CD4-positive, alpha-beta T cell (primary cell): ENCODE measurements around the gene NMU. TPM values are rescaled to one million over a fixed set of nuclear protein-coding genes. Genes with fewer than 3 reads are reported as not detected.

Experiments
- ATAC-seq: fragments of 200-7000 bp; cut with Tn5 transposase; one replicate; pipeline ENCODE4 v1.10.0; 2022; ENCODE audit warnings: mild to moderate bottlenecking; ENCODE audit not compliant: poor library complexity
- CTCF ChIA-PET: fragments of 350-600 bp; sonication (Branson Sonifier 250); formaldehyde crosslinking; loops from one replicate; lab custom pipeline; 2021; ENCODE audit warnings: antibody characterized with exemption, inconsistent platforms; lab: Charles Lee
- POLR2A ChIA-PET: fragments of 350-600 bp; sonication (Branson Sonifier 250); formaldehyde crosslinking; loops from one replicate; lab custom pipeline; 2021; ENCODE audit warnings: antibody characterized with exemption, inconsistent platforms; lab: Charles Lee
- DNase-seq, 14 experiments: peaks; one replicate each; pipeline ENCODE4 v3.0.0-alpha.2; 2013 to 2020; ENCODE audit warnings: mixed read lengths in 2 of 14
- H3K27ac ChIP-seq, 2 donors: one replicate each; pipeline versions ENCODE4 v1.5.1 to v1.7.0; 2013; ENCODE audit warnings: low read length in 2 of 2, low read depth in 1 of 2, mild to moderate bottlenecking in 1 of 2
- H3K27me3 ChIP-seq, 2 experiments: 1 replicate in 1 of 2; 2 replicates in 1 of 2; pipeline versions ENCODE4 v1.6.1 to v1.7.0; 2013; ENCODE audit warnings: low read length in 2 of 2, control low read depth in 1 of 2, mild to moderate bottlenecking in 1 of 2, moderate library complexity in 1 of 2; ENCODE audit not compliant: insufficient read depth in 2 of 2, control insufficient read depth in 1 of 2
- H3K36me3 ChIP-seq: one replicate; pipeline ENCODE4 v1.6.1; 2013; ENCODE audit warnings: low read length, control low read depth; ENCODE audit not compliant: insufficient read depth
- H3K4me1 ChIP-seq: one replicate; pipeline ENCODE4 v1.6.1; 2013; ENCODE audit warnings: low read length, control low read depth; ENCODE audit not compliant: insufficient read depth
- H3K4me3 ChIP-seq: one replicate; pipeline ENCODE4 v1.5.1; 2013; ENCODE audit warnings: mild to moderate bottlenecking, low read length, moderate library complexity
- H3K9me3 ChIP-seq, 2 experiments: 1 replicate in 1 of 2; 2 replicates in 1 of 2; pipeline versions ENCODE4 v1.6.1 to v1.7.0; 2013; ENCODE audit warnings: low read length in 2 of 2, mild to moderate bottlenecking in 2 of 2, control low read depth in 1 of 2, moderate library complexity in 1 of 2; ENCODE audit not compliant: control insufficient read depth in 1 of 2, insufficient read depth in 1 of 2
- H3K27ac Mint-ChIP-seq: one replicate; pipeline ENCODE4 v1.8.0; 2020; ENCODE audit warnings: mixed read lengths
- H3K27me3 Mint-ChIP-seq: one replicate; pipeline ENCODE4 v1.8.0; 2021; ENCODE audit warnings: mixed read lengths
- H3K36me3 Mint-ChIP-seq: one replicate; pipeline ENCODE4 v1.8.0; 2021; ENCODE audit warnings: low read depth, mixed read lengths
- H3K4me1 Mint-ChIP-seq: one replicate; pipeline ENCODE4 v1.8.0; 2021; ENCODE audit warnings: low read depth, mixed read lengths
- H3K4me3 Mint-ChIP-seq: one replicate; pipeline ENCODE4 v1.8.0; 2020; ENCODE audit warnings: mild to moderate bottlenecking, mixed read lengths
- H3K9me3 Mint-ChIP-seq: one replicate; pipeline ENCODE4 v1.8.0; 2020; ENCODE audit warnings: mixed read lengths
- intact Hi-C, 2 experiments: fragments of 100-400 bp; cut with DNase I in 1 of 2; cut with micrococcal nuclease in 1 of 2; formaldehyde crosslinking; loops; one replicate each; pipeline versions ENCODE4 v1.15.1 to v1.9.0; 2023 to 2025; cut with DNase I, micrococcal nuclease
- total RNA-seq, 174 experiments: library from RNA in 2 of 174; stranded (reverse) in 2 of 174; gene quantifications; one replicate each; pipeline ENCODE4 v1.2.3 and lab custom pipeline; 2021 to 2026
- TF ChIP-seq, protein P1 (sequence below): fragments of 200-600 bp; IDR thresholded peaks from one replicate; pipeline ENCODE4 v1.8.0; 2022; ENCODE audit warnings: antibody characterized with exemption, mild to moderate bottlenecking

NMU gene
- total RNA-seq, 2 experiments from 2014 or later = not detected

DNA sequence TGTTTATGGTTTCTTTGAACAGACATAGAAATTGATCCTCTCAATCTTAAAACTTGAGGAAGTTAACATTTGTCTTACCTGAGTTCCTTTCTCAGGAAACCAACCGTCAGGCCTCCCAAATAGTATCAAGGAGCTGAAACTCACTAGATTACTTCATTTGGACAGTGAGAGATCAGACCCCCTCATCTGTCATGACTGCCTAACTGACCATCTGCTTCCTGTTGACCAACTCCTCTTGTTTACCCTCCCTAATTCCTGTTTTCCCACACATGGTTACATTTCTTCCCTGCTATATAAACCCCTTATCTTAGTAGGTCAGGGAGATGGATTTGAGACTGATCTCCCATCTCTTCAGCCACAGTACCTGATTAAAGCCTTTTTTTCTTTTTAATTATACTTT is 46.2 kb upstream of the NMU start:
- CTCF ChIA-PET = no interaction called here
- H3K4me1 ChIP-seq = no peaks in the 10 kb centered on the region
- TF ChIP-seq, protein P1, sequence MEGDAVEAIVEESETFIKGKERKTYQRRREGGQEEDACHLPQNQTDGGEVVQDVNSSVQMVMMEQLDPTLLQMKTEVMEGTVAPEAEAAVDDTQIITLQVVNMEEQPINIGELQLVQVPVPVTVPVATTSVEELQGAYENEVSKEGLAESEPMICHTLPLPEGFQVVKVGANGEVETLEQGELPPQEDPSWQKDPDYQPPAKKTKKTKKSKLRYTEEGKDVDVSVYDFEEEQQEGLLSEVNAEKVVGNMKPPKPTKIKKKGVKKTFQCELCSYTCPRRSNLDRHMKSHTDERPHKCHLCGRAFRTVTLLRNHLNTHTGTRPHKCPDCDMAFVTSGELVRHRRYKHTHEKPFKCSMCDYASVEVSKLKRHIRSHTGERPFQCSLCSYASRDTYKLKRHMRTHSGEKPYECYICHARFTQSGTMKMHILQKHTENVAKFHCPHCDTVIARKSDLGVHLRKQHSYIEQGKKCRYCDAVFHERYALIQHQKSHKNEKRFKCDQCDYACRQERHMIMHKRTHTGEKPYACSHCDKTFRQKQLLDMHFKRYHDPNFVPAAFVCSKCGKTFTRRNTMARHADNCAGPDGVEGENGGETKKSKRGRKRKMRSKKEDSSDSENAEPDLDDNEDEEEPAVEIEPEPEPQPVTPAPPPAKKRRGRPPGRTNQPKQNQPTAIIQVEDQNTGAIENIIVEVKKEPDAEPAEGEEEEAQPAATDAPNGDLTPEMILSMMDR = no peak
- no peaks in the 10 kb centered on the region for H3K9me3 ChIP-seq
- POLR2A ChIA-PET = no interaction called here
- ATAC-seq (no peak), DNase-seq (no peak)
- no peaks in the 10 kb centered on the region for H3K9me3 Mint-ChIP-seq
- no peaks in the 10 kb centered on the region for H3K36me3 Mint-ChIP-seq
- H3K4me3 Mint-ChIP-seq = no peak overlapping the region
- intact Hi-C loops = no loop called here
- no peaks in the 10 kb centered on the region for H3K27me3 ChIP-seq
- H3K27ac Mint-ChIP-seq = no peak overlapping the region
- H3K27ac ChIP-seq = no peak overlapping the region
- H3K4me3 ChIP-seq = no peak overlapping the region
- H3K27me3 Mint-ChIP-seq = no peaks in the 10 kb centered on the region
- no peaks in the 10 kb centered on the region for H3K36me3 ChIP-seq
- H3K4me1 Mint-ChIP-seq = no peaks in the 10 kb centered on the region

DNA sequence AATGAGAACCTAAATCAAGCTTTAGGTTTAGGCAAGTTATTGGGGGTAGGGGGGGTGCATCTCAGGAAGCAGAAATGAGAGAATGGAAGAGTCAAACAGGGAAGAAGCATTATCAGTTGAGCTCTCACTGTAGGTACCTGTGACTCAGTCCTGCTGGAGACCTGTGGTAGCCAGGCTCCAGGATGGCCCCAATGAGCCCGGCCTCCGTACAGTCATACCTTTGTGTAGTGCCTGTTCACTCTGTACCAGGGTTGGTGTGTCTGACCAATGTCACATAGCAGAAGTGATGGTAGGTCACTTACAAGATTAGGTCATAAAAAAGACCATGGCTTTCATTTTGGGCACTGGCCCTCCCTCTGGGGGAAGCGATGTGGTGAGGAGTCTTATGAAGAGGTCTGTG is 45.3 kb upstream of the NMU start:
- TF ChIP-seq, protein P1 = no peak

DNA sequence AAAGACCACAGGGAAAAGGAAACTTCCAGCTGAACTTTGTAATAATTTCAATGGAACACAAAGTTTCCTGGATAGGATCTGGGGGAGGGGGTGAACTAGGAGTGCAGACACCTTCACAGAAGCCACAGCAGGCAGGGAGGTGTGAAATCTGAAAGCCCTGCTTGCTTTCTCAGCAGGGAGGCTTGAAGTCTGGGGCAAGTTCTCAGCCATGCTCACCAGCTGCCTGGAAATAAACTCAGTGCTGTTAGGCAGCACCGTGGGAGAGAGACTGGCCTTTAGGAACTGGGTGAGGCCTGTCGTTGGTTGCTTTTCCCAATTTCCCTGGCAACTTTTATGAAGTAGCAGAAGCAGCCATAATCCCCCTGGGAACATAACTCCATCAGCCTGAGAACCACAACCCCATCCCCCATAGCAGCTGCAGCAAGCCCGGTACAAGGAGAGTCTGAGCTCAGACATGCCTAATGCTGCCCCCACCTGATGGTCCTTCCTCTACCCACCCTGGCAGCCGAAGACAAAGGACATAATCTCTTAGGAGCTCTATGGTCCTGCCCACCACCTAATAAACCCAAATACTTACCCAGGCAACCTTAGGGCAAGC is 39.2 kb upstream of the NMU start:
- ChIA-PET POLR2A (no interaction called here), CTCF (no interaction called here)
- intact Hi-C loops = no loop called here
- H3K27ac ChIP-seq = no peak overlapping the region
- H3K27me3 ChIP-seq = peaks cover 0 to 7% of the 10 kb centered on the region in 2 experiments
- peaks cover 0 to 6% of the 10 kb centered on the region in 2 experiments for H3K9me3 ChIP-seq
- Mint-ChIP-seq H3K4me1 (no peaks in the 10 kb centered on the region), H3K4me3 (no peak overlapping the region), H3K27ac (no peak overlapping the region), H3K27me3 (peaks cover 15% of the 10 kb centered on the region), H3K9me3 (no peaks in the 10 kb centered on the region), H3K36me3 (no peaks in the 10 kb centered on the region)
- no peak overlapping the region for H3K4me3 ChIP-seq
- no peaks in the 10 kb centered on the region for H3K36me3 ChIP-seq
- no peaks in the 10 kb centered on the region for H3K4me1 ChIP-seq
- TF ChIP-seq, protein P1 = no peak
- no peak for DNase-seq
- no peak for ATAC-seq

More for the DNA sequence above, 45.3 kb upstream of the NMU start:
- Histone ChIP-seq H3K9me3 (no peaks in the 10 kb centered on the region), H3K36me3 (no peaks in the 10 kb centered on the region), H3K27me3 (no peaks in the 10 kb centered on the region), H3K27ac (no peak overlapping the region), H3K4me3 (no peak overlapping the region), H3K4me1 (no peaks in the 10 kb centered on the region)
- Mint-ChIP-seq H3K27me3 (no peaks in the 10 kb centered on the region), H3K27ac (no peak overlapping the region), H3K4me1 (no peaks in the 10 kb centered on the region), H3K4me3 (no peak overlapping the region), H3K9me3 (no peaks in the 10 kb centered on the region), H3K36me3 (no peaks in the 10 kb centered on the region)
- ChIA-PET CTCF (no interaction called here), POLR2A (no interaction called here)
- DNase-seq (no peak), ATAC-seq (no peak)
- intact Hi-C loops = no loop called here
